Dendritic cell treated with granulocyte-macrophage colony-stimulating factor and Interleukin-4, amounts not matched to agents 40 ng/mL and 50 ng/mL, for 4 days (primary cell): ENCODE data around the gene TMEM242.

Experiments used
- H3K27ac Mint-ChIP-seq: one replicate; pipeline ENCODE4 v1.8.0; 2022; ENCODE audit warnings: mild to moderate bottlenecking, mixed read lengths
- H3K27me3 Mint-ChIP-seq: one replicate; pipeline ENCODE4 v1.8.0; 2022; ENCODE audit warnings: mild to moderate bottlenecking, mixed read lengths
- H3K36me3 Mint-ChIP-seq: one replicate; pipeline ENCODE4 v1.8.0; 2022; ENCODE audit warnings: low read depth, mixed read lengths
- H3K4me1 Mint-ChIP-seq: one replicate; pipeline ENCODE4 v1.8.0; 2022; ENCODE audit warnings: low read depth, mixed read lengths
- H3K4me3 Mint-ChIP-seq: one replicate; pipeline ENCODE4 v1.8.0; 2022; ENCODE audit warnings: mild to moderate bottlenecking, moderate library complexity, mixed read lengths
- H3K9me3 Mint-ChIP-seq: one replicate; pipeline ENCODE4 v1.8.0; 2022; ENCODE audit warnings: mixed read lengths
- intact Hi-C: fragments of 100-400 bp; cut with micrococcal nuclease; formaldehyde crosslinking; loops from one replicate; pipeline ENCODE4 v1.15.0; 2022

TMEM242 gene

DNA sequence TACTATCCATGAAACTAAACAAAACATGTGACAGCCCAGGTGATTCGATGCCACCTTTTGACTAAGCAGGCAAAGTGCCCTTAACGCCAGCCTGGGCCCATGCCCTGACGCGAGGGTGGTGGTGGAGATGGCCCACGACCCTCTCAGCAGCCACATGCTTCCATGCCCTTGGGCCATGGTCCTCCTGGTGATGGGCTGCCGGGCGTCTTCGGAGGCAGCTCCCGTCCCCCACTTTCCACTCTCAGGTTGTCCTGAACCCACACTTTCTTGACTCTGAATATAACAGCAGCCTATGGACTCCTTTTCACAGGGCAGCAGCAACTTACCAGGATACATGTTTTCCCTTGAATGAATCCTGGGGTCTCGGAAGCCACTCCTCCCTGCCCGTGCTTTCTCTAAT is 33.6 kb downstream of the TMEM242 start:
- intact Hi-C loops = no loop called here
- Mint-ChIP-seq H3K9me3 (no peaks in the 10 kb centered on the region), H3K36me3 (peaks cover 37% of the 10 kb centered on the region), H3K4me1 (no peaks in the 10 kb centered on the region), H3K27me3 (no peaks in the 10 kb centered on the region), H3K4me3 (no peak overlapping the region), H3K27ac (no peak overlapping the region)

DNA sequence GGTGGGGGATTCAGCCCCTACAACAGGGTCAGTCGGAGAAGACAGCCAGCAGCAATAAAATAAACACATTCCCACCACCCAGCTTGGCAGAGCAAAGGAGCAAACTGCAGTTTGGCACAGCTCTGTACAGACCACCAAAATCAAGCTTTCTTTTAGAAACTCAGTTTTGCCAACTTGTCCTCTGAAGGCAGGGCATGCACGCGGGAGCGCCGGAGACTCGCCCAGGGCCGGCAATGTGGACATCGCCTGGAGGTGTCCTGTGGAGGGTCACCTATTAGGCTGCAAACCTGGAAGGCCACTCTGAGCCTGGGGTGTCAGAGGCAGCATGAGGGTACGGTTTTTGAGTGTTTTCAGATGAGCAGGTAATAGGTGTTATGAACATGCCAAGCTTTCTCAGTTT is 34.7 kb downstream of the TMEM242 start:
- intact Hi-C loops = no loop called here
- Mint-ChIP-seq H3K27ac (no peak overlapping the region), H3K27me3 (no peaks in the 10 kb centered on the region), H3K9me3 (no peaks in the 10 kb centered on the region), H3K36me3 (peaks cover 37% of the 10 kb centered on the region), H3K4me3 (no peak overlapping the region), H3K4me1 (no peaks in the 10 kb centered on the region)

GRCh38 chr6:157287923-157288322 is 35.4 kb downstream of the TMEM242 start:
- Mint-ChIP-seq H3K27me3 (no peaks in the 10 kb centered on the region), H3K9me3 (no peaks in the 10 kb centered on the region), H3K27ac (no peak overlapping the region), H3K4me1 (no peaks in the 10 kb centered on the region), H3K36me3 (peaks cover 37% of the 10 kb centered on the region), H3K4me3 (no peak overlapping the region)
- intact Hi-C loops = no loop called here

DNA sequence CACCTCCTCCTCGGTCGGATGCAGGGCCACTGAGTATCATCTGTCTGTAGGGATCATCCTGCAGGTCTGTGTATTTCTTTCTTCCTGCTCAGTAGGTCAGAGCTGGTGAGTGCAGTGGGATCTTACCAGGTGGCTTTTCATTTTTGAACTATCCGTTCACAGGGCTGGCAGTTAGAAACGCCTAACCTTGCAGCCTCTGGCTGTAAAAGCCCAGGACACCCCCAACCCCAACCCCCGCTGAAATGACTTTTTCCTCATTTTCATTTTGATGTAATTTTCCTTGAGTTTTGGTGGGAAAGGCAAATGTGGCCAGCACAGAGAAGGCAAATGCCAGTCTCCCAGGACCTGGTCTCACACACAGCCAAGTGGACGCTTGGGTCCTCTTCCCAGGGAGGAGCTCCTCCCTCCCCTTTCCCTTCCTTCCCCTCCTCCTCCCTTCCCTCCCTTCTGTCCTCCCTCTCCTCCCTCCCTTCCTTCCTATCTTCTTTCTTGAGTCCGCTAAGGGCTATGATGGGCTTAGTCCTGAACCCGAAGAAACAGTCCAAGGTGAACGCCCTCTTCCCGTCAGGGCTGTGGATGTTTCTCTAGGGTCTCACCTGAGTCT is 36.0 kb downstream of the TMEM242 start:
- Mint-ChIP-seq H3K9me3 (no peaks in the 10 kb centered on the region), H3K36me3 (peaks cover 31% of the 10 kb centered on the region), H3K27ac (no peak overlapping the region), H3K4me3 (no peak overlapping the region), H3K27me3 (no peaks in the 10 kb centered on the region), H3K4me1 (no peaks in the 10 kb centered on the region)
- intact Hi-C loops = no loop called here

- H3K4me1 Mint-ChIP-seq = no peaks in the 10 kb centered on the region
- no peaks in the 10 kb centered on the region for H3K9me3 Mint-ChIP-seq
- H3K36me3 Mint-ChIP-seq = peaks cover 21% of the 10 kb centered on the region
- H3K27ac Mint-ChIP-seq = no peak overlapping the region
- H3K4me3 Mint-ChIP-seq = no peak overlapping the region
- intact Hi-C loops = no loop called here
- H3K27me3 Mint-ChIP-seq = no peaks in the 10 kb centered on the region
Observed at GRCh38 chr6:157285422-157285779, 37.9 kb downstream of the TMEM242 start.

DNA sequence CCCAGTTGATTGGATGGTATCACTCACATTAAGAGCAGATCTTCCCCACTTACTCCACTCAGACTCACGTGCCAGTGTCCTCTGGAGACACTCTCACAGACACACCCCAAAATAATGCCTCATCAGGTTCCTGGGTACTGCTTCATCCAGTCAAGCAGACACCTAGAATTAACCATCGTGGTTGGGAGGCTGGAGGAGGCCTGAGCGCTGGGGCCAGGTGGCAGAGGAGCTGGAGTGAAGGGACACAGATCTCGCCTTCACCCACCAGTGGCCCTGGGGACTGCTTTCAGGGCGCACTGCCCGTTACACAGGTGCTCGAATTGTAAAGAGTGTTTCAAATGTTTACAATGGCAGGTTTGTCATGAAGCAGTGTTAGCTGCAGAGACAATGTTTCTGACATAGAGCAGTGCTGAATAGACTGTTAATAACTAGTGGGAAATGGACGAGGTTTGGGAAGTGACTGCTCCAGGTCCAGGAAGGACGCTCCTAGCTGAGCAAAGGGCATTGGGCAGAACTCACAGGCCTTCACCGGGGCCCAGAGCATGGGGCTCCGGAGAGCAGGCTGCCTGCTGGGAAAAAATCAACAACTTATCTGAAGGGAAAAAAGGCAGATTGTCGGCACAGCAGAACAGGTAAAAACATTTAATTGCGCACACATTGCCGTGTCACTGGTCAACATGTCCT is 38.4 kb downstream of the TMEM242 start:
- intact Hi-C loops = no loop called here
- Mint-ChIP-seq H3K27ac (no peak overlapping the region), H3K27me3 (no peaks in the 10 kb centered on the region)

GRCh38 chr6:157283900-157284737 is 39.2 kb downstream of the TMEM242 start:
- Mint-ChIP-seq H3K27ac (no peak overlapping the region), H3K36me3 (peaks cover 11% of the 10 kb centered on the region), H3K4me3 (no peak overlapping the region), H3K9me3 (no peaks in the 10 kb centered on the region), H3K27me3 (no peaks in the 10 kb centered on the region), H3K4me1 (no peaks in the 10 kb centered on the region)
- intact Hi-C loops = no loop called here

More for the DNA sequence above, 38.4 kb downstream of the TMEM242 start:
- Mint-ChIP-seq H3K9me3 (no peaks in the 10 kb centered on the region), H3K4me1 (no peaks in the 10 kb centered on the region), H3K36me3 (peaks cover 16% of the 10 kb centered on the region), H3K4me3 (no peak overlapping the region)

DNA sequence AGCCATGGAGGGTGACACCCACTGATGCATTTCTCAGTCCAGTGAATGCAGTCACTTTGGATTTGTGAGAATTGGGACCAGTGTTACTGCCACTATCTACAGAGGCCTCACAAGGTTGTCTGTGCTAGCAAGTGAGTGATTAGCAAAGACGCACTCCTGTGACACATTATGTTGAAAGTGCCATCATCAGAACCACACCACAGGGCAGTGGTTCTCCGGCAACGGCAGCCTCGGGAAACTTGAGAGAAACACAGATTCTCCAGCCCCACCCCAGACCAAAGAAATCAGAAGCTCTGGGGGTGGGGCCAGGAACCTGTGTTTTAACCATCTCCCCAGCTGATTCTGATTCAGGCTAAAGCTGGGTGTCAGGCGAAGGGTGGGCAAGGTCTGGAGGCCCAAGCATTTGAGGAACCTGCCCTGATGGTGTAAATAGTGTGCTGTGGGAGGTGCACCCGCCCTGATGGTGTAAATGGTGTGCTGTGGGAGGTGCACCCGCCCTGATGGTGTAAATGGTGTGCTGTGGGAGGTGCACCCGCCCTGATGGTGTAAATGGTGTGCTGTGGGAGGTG is 39.9 kb downstream of the TMEM242 start:
- Mint-ChIP-seq H3K27me3 (no peaks in the 10 kb centered on the region), H3K4me1 (no peaks in the 10 kb centered on the region), H3K27ac (no peak overlapping the region), H3K4me3 (no peak overlapping the region), H3K36me3 (peaks cover 4% of the 10 kb centered on the region), H3K9me3 (no peaks in the 10 kb centered on the region)
- intact Hi-C loops = no loop called here

GRCh38 chr6:157282284-157282683 is 41.0 kb downstream of the TMEM242 start:
- H3K4me1 Mint-ChIP-seq = no peaks in the 10 kb centered on the region
- no peak overlapping the region for H3K27ac Mint-ChIP-seq
- intact Hi-C loops = no loop called here
- no peaks in the 10 kb centered on the region for H3K9me3 Mint-ChIP-seq
- no peaks in the 10 kb centered on the region for H3K36me3 Mint-ChIP-seq
- H3K4me3 Mint-ChIP-seq = no peak overlapping the region
- H3K27me3 Mint-ChIP-seq = no peaks in the 10 kb centered on the region

DNA sequence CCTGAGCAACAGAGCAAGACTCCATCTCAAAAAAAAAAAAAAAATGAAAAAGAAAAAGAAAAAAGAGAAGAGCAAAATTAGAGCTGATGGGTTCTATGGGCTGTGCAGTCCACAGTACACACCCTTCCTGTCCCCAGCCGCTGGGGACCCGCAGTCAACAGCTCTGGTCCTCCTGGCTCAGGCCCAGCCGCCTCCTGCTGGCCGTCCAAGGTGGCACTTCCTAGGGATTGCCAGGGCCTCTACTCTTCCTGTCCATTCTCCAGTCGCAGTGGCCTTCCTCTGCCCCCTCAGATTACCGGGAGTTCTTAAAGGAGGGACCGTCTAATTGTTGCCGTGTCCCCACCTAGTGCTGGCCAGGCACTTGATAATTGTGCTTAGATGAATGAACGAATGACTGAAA is 41.7 kb downstream of the TMEM242 start:
- Mint-ChIP-seq H3K9me3 (no peaks in the 10 kb centered on the region), H3K27me3 (peaks cover 4% of the 10 kb centered on the region), H3K36me3 (no peaks in the 10 kb centered on the region), H3K27ac (no peak overlapping the region), H3K4me1 (no peaks in the 10 kb centered on the region), H3K4me3 (no peak overlapping the region)
- intact Hi-C loops = no loop called here

DNA sequence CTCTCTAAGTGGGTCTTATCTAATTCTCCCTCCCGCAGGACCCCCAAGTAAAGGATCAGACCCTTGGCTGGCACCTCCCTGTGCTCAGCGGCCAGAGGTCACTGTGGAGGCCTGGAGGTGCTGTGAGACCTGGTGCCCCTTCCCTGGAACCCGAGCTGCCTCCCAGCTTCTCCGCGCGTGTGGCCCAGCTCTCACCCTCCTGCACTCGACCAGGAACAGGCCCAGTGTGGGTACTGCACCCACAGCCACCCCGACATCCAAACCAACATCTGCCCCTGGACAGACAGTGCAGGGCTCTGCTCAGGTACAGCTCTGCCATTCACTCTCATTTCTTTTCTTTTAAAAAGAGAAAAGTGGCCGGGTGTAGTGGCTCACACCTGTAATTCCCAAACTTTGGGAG is 42.4 kb downstream of the TMEM242 start:
- H3K36me3 Mint-ChIP-seq = no peaks in the 10 kb centered on the region
- H3K4me3 Mint-ChIP-seq = no peak overlapping the region
- no peak overlapping the region for H3K27ac Mint-ChIP-seq
- intact Hi-C loops = no loop called here
- H3K4me1 Mint-ChIP-seq = no peaks in the 10 kb centered on the region
- no peaks in the 10 kb centered on the region for H3K9me3 Mint-ChIP-seq
- peaks cover 8% of the 10 kb centered on the region for H3K27me3 Mint-ChIP-seq

DNA sequence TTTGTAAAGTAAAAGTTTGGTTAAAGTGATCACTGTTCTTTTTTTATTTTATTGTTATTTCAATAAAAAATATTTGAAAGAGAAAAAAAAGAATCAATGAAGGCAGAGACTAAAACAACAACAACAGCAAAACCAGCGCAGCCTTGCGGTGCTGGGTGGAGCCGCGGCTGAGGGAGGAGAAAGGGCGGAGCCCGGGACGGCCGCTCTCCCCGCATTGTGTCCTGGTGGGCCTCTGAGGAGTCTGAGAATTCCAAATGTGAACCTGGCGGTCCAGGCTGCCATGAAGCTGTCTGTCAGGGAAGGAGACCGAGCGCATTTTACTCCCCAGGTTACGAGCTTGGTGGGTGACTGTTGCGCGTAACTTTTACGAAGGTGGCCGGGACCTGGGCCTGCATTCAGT is 43.2 kb downstream of the TMEM242 start:
- Mint-ChIP-seq H3K36me3 (no peaks in the 10 kb centered on the region), H3K27ac (no peak overlapping the region), H3K27me3 (peaks cover 14% of the 10 kb centered on the region), H3K4me3 (no peak overlapping the region), H3K4me1 (no peaks in the 10 kb centered on the region), H3K9me3 (no peaks in the 10 kb centered on the region)
- intact Hi-C loops = no loop called here

GRCh38 chr6:157278171-157278570 is 45.1 kb downstream of the TMEM242 start:
- intact Hi-C loops = loop anchor here (5.0 to 10.0 kb wide), 3 partner anchors 56 to 1953 kb away; no protein-coding TSS in a partner anchor
- H3K27ac Mint-ChIP-seq = no peak overlapping the region
- no peaks in the 10 kb centered on the region for H3K36me3 Mint-ChIP-seq
- peaks cover 20% of the 10 kb centered on the region for H3K27me3 Mint-ChIP-seq
- H3K4me3 Mint-ChIP-seq = no peak overlapping the region
- peaks cover 7% of the 10 kb centered on the region for H3K4me1 Mint-ChIP-seq
- no peaks in the 10 kb centered on the region for H3K9me3 Mint-ChIP-seq

- Mint-ChIP-seq H3K9me3 (no peaks in the 10 kb centered on the region), H3K4me3 (no peak overlapping the region), H3K4me1 (peaks cover 7% of the 10 kb centered on the region), H3K27me3 (peaks cover 27% of the 10 kb centered on the region), H3K27ac (no peak overlapping the region), H3K36me3 (no peaks in the 10 kb centered on the region)
- intact Hi-C loops = loop anchor here (5.0 to 10.0 kb wide), 3 partner anchors 54 to 1952 kb away; no protein-coding TSS in a partner anchor
Observed at GRCh38 chr6:157276731-157277130, 46.6 kb downstream of the TMEM242 start.
